Lung (tissue), 12 donors: Measurements from ENCODE around the gene NR6A1. TPM values are rescaled to one million over a fixed set of nuclear protein-coding genes. Genes with fewer than 3 reads are reported as not detected.

Experiments used
- ATAC-seq: fragments of 200-7000 bp; cut with Tn5 transposase; one replicate; pipeline ENCODE4 v1.9.1; 2020; ENCODE audit warnings: moderate number of reproducible peaks; ENCODE audit not compliant: insufficient read depth, low FRiP score
- DNase-seq, 3 donors: peaks; one replicate each; pipeline ENCODE4 v3.0.0-alpha.2; 2013 to 2017
- H3K27ac ChIP-seq, 2 donors: one replicate each; pipeline ENCODE4 v1.5.1; 2013; ENCODE audit warnings: mild to moderate bottlenecking in 2 of 2, moderate library complexity in 2 of 2, control low read depth in 1 of 2, inconsistent platforms in 1 of 2, low read depth in 1 of 2, low read length in 1 of 2
- H3K27me3 ChIP-seq, 3 donors: one replicate each; pipeline ENCODE4 v1.5.1; 2013; ENCODE audit warnings: low read length in 2 of 3; ENCODE audit not compliant: control insufficient read depth in 3 of 3, insufficient read depth in 3 of 3
- H3K36me3 ChIP-seq, 4 donors: one replicate each; pipeline ENCODE4 v1.5.1; 2013; ENCODE audit warnings: low read length in 4 of 4, mild to moderate bottlenecking in 1 of 4, moderate library complexity in 1 of 4; ENCODE audit not compliant: control insufficient read depth in 4 of 4, insufficient read depth in 4 of 4
- H3K4me1 ChIP-seq, 5 donors: one replicate each; pipeline ENCODE4 v1.5.1; 2013; ENCODE audit warnings: low read length in 5 of 5, mild to moderate bottlenecking in 2 of 5, moderate library complexity in 1 of 5; ENCODE audit not compliant: control insufficient read depth in 5 of 5, insufficient read depth in 5 of 5
- H3K4me3 ChIP-seq: one replicate; pipeline ENCODE4 v1.5.1; 2013; ENCODE audit warnings: mild to moderate bottlenecking, control low read depth, moderate library complexity
- H3K9ac ChIP-seq, 2 donors: one replicate each; pipeline ENCODE4 v1.5.1; 2013; ENCODE audit warnings: low read length in 2 of 2, control low read depth in 1 of 2; ENCODE audit not compliant: insufficient read depth in 1 of 2
- H3K9me3 ChIP-seq, 4 donors: one replicate each; pipeline ENCODE4 v1.5.1; 2013; ENCODE audit warnings: low read length in 3 of 4, mild to moderate bottlenecking in 1 of 4, moderate library complexity in 1 of 4; ENCODE audit not compliant: control insufficient read depth in 4 of 4, insufficient read depth in 3 of 4
- CTCF ChIP-seq: IDR thresholded peaks from 2 replicates; pipeline ENCODE4 v1.5.1; 2012; ENCODE audit warnings: mild to moderate bottlenecking; ENCODE audit errors: control extremely low read depth, extremely low read depth
- WGBS, 2 donors: extraction: QIAGEN DNeasy Blood & Tissue Kit; methylation state at CpG; one replicate each; pipeline ENCODE4 v1.1.7; 2013; 5-methylcytosine and 5-hydroxymethylcytosine counted together
- polyA plus RNA-seq, 2 donors: library from polyadenylated mRNA; stranded (reverse); fragments of 200-250 nt; gene quantifications; one replicate each; pipeline ENCODE4 v1.2.1, GENCODE V29; 2013
- total RNA-seq, 2 donors: library from RNA; depleted of rRNA in 1 of 2; stranded (reverse); fragments of >200 nt in 1 of 2; gene quantifications; one replicate each; pipeline ENCODE4 v1.2.1, GENCODE V29; 2014 to 2021
- donor health status: control.
- donor health status: control.
- donor health status: Bipolar disorder and iron deficiency.
- donor health status: healthy.
- donor health status: DM: yes; HTN: yes; CAD: no.

Gene NR6A1
- total and polyA plus RNA-seq, 4 donors, result 0.94 to 4.0 (median 2.4) TPM

- DNase-seq (no peak), ATAC-seq (no peak)
- peaks cover 4 to 9% (median 7%) of the 10 kb centered on the region in 3 donors for H3K27me3 ChIP-seq
- 68 to 84% methylated on average over 7 of the region's 7 CpGs for WGBS, 2 donors
- no peaks in the 10 kb centered on the region for H3K4me1 ChIP-seq
- H3K9me3 ChIP-seq, result no peaks in the 10 kb centered on the region
- no peak overlapping the region for H3K4me3 ChIP-seq
- TF ChIP-seq CTCF, result no peak
- H3K36me3 ChIP-seq, result no peaks in the 10 kb centered on the region
- no peak overlapping the region for H3K9ac ChIP-seq
- H3K27ac ChIP-seq, result no peak overlapping the region
Observed at GRCh38 chr9:124472770-124473169, 298.3 kb downstream of the NR6A1 start.

GRCh38 chr9:124471761-124472160 is 299.4 kb downstream of the NR6A1 start:
- 76 to 80% methylated on average over 9 of the region's 9 CpGs for WGBS, 2 donors
- Histone ChIP-seq H3K4me3 (no peak overlapping the region), H3K27ac (no peak overlapping the region), H3K9me3 (no peaks in the 10 kb centered on the region), H3K4me1 (no peaks in the 10 kb centered on the region), H3K27me3 (peaks cover 0 to 9% (median 0%) of the 10 kb centered on the region in 3 donors), H3K36me3 (no peaks in the 10 kb centered on the region), H3K9ac (no peak overlapping the region)
- no peak for ATAC-seq
- DNase-seq, result no peak
- no peak for TF ChIP-seq CTCF

GRCh38 chr9:124470726-124471125 is 300.4 kb downstream of the NR6A1 start:
- H3K4me3 ChIP-seq, result no peak overlapping the region
- peaks cover 0 to 3% (median 0%) of the 10 kb centered on the region in 3 donors for H3K27me3 ChIP-seq
- H3K9me3 ChIP-seq, result no peaks in the 10 kb centered on the region
- WGBS, 2 donors, result 87 to 95% methylated on average over 7 of the region's 7 CpGs
- H3K27ac ChIP-seq, result no peak overlapping the region
- H3K9ac ChIP-seq, result no peak overlapping the region
- no peak for DNase-seq
- H3K36me3 ChIP-seq, result no peaks in the 10 kb centered on the region
- ATAC-seq, result no peak
- TF ChIP-seq CTCF, result no peak
- no peaks in the 10 kb centered on the region for H3K4me1 ChIP-seq

GRCh38 chr9:124470306-124470705 is 300.8 kb downstream of the NR6A1 start:
- Histone ChIP-seq H3K9ac (no peak overlapping the region), H3K9me3 (no peaks in the 10 kb centered on the region), H3K4me1 (no peaks in the 10 kb centered on the region), H3K4me3 (no peak overlapping the region), H3K27me3 (peaks cover 0 to 3% (median 0%) of the 10 kb centered on the region in 3 donors), H3K27ac (no peak overlapping the region), H3K36me3 (no peaks in the 10 kb centered on the region)
- no peak for TF ChIP-seq CTCF
- WGBS, 2 donors, result 88 to 93% methylated on average over 13 of the region's 13 CpGs
- ATAC-seq (no peak), DNase-seq (no peak)
